HG03432 (cell line): ENCODE data around the gene ARID3A.
"Not testable (repeated sequence)": the region's sequence is repeated elsewhere in the genome, so short reads cannot be mapped to it uniquely, and the experiment has no call there.

Experiments
- ATAC-seq: cut with Tn5 transposase; IDR thresholded peaks from one replicate; pipeline ENCODE4 v1.9.1; 2021; ENCODE audit warnings: mild to moderate bottlenecking, moderate library complexity; ENCODE audit not compliant: unreplicated experiment

The ARID3A gene

GRCh38 chr19:945401-946252 lies 19.8 kb downstream of the ARID3A start:
- ATAC-seq = no peak

GRCh38 chr19:947090-947706 lies 21.4 kb downstream of the ARID3A start:
- ATAC-seq = peak; percentile 11

- ATAC-seq = peak; percentile 65
These were observed 22.1 kb downstream of the ARID3A start for GRCh38 chr19:947707-948539.

DNA sequence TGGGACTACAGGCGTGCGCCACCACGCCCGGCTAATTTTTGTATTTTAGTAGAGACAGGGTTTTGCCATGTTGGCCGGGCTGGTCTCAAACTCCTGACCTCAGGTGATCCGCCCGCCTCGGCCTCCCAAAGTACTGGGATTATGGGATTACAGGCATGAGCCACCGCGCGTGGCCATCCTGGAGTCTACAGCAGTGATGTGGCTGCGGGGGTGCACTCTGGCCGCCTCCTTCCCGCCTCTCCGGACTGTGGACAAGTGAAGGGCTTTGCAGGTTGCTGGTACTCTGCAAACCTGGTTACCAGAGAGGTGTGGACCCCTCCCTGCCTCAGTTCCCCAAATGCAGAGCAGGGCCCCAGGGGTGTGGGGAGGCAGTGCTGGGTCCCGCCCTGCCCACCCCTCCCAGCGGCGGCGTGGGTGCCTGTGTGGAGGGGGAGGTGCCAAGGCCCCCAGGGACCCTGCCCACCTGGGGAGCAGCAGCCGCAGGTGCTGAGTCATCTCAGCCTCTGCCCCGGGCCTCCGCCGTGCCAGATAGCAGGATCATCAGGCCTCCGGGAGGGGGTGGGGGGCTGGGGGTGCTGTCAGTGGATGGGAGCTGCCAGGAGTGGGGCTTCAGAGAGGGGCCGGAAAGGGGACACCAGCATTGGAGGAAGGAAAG lies 23.1 kb downstream of the ARID3A start:
- ATAC-seq = no peak

- ATAC-seq = no peak
These were observed 24.7 kb downstream of the ARID3A start for GRCh38 chr19:950352-951066.

- no peak for ATAC-seq
These were observed 26.3 kb downstream of the ARID3A start for GRCh38 chr19:952049-952679.

- no peak for ATAC-seq
These were observed 27.0 kb downstream of the ARID3A start for GRCh38 chr19:952680-953444.

DNA sequence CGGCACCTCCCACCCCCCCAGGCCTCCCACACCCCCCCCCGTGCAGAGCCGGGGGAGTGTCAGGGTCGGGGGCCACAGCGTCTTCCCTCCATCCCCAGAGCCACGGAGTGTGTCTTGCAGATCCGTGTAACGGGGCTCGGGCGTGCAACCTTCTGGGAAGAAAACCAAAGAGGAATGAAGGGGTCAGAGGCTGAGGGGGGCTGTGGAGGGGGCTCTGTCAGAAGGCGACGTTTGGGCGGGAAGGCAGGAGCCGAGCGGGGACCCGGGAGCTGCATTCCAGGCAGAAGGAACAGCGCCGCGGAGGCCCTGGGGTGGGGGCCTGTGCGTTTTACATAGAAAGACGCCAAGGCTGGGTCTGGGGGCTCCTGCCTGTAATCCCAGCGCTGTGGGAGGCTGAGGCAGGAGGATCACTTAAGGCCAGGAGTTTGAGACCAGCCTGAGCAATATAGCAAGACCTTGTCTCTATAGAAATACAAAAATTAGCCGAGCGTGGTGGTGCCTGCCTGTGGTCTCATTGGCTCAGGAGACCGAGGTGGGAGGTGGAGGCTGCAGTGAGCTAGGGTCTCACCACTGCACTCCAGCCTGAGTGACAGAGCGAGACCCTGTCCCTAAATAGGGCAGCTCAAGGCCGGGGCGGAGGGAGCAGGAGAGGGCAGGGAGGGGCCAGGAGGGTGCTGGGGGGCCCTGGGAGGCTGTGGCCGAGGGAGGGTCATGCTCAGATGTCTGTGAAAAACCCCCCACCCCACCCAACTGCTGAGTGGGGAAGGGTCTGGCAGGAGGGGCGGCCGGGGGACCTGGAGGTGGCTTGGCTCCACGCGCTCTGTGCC lies 27.8 kb downstream of the ARID3A start:
- no peak for ATAC-seq

DNA sequence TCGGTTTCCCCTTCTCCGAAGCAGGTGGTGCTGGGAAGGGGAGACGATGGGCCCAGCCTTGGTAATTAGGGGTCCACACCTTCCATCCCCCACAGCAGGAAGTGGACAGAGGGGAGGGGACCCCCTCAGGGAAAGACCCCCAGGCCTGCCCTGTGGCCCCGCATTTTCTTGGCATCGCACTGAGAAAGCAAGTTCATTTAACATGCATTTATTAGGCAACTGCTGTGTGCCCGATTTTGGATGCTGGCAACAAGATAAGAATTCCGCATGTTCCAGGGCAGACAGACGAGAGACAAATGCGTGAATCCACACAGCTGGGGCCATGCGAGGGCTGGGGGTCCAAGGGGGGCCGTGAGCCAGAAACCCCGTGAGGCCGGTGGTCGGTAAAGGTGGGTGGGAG lies 28.4 kb downstream of the ARID3A start:
- no peak for ATAC-seq

- peak; percentile 56 for ATAC-seq
These were observed 29.0 kb downstream of the ARID3A start for GRCh38 chr19:954672-955494.

DNA sequence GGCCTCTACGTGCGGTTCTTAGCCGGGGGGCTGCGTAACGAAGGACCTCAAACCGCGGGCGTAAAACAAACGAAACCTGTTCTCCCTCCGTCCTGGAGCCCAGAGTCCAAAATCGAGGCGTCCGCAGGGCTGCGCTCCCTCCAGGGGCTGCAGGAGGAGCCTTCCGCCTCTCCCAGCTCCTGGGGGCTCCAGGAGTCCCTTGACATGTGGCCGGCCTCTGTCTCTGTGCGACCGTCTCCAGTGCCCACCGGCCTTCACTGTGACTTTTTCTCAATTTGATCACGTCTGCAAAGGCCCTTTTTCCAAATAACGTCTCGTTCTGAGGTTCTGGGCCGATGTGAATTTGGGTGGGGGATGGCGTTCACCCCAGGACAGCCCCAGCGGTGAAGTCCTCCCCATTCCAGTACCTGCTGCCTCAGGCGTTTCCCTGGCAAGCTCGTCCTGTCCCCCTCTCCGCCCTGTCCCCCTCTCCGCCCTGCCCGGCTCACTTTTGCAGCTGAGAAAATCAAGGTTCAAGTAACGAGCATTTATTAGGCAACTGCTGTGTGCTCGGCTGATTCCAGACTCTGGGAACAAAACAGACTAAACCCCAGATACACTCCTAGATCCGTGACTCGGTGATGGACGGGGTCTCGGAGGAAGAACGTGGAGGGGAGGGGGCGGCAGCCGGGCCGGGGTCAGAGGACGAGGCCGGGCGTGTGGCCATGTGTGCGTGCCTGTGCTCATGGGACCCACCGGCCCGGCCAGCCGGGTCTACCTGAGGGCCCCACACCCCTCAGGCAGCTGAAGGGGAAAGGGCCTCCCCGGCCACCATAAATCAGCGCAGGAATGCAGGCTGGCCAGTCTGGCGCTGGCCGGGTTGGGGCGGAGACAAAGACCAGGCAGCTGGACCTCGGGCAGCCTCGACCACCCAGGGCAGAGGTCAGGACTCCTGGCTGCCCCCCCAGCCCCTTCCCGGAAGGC lies 30.2 kb downstream of the ARID3A start:
- no peak for ATAC-seq

GRCh38 chr19:956766-957440 lies 31.1 kb downstream of the ARID3A start:
- no peak for ATAC-seq

DNA sequence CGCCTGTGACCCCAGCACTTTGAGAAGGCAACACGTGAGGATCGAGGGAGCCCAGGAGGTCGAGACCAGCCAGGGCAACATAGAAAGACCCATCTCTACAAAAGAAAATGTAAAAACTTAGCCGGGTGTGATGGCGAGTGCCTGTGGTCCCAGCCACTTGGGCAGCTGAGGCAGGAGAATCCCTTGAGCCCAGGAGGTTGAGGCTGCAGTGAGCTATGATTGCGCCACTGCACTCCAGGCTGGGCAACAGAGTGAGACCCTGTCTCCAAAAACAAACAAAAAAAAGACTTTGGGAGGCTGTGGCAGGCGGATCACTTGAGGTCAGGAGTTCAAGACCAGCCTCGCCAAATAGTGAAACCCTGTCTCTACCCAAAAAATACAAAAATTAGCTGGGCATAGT lies 31.7 kb downstream of the ARID3A start:
- ATAC-seq = not testable (repeated sequence)

DNA sequence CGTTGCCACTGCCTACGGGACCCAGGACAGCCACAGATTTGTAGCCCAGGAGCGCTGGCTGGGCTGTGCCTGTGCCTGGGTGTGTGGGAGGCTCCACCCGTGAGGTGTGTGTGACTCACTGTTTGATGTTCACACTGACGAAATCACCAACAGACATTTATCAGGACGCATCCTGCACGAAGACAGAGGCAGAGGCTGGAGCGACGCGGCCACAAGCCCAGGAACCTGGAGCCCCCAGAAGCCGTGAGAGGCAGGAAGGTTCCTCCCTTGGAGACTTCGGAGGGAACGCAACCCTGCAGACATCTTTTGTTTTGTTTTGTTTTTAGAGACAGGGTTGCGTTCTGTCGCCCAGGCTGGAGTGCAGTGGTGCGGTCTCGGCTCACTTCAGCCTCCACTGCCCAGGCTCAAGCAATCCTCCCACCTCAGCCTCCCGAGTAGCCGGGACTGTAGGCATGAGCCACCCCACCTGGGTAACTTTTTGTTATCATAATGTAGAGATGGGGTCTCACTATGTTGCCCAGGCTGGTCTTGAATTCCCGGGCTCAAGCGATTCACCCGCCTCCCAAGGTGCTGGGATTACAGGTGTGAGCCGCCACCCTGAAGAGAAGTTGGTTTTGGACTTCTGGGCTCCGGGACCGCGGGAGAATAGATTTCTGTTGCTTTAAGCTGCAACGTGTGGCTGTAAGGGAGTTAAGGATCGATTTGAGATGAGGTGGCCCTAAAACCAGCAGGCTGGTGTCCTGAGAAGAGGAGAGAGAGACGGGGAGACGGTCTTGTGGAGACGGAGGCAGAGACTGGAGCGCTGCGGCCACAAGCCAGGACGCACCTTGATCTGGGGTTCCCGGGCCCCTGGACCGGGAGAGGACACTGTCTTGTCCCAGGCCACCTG lies 33.4 kb downstream of the ARID3A start:
- no peak for ATAC-seq

- ATAC-seq = no peak
These were observed 34.2 kb downstream of the ARID3A start for GRCh38 chr19:960020-960419.
